Measurements from ENCODE around the gene SMARCC2.

The SMARCC2 gene

GRCh38 chr12:56152756-56153677, 36.3 kb downstream of the SMARCC2 start:
- in situ Hi-C loops (cut with MboI; ENCODE audit: low sequenced_read_pairs): no loop called here

GRCh38 chr12:56152132-56152755, 37.0 kb downstream of the SMARCC2 start, which contains the start of gene MYL6B:
TSS of gene MYL6B (plus strand) at chr12:56152587. CDS start at chr12:56153919, 1,332 bp downstream.
- in situ Hi-C loops (cut with MboI; ENCODE audit: low sequenced_read_pairs): no loop called here

GRCh38 chr12:56151672-56152131, 37.6 kb downstream of the SMARCC2 start:
- in situ Hi-C loops (cut with MboI; ENCODE audit: low sequenced_read_pairs): no loop called here

- in situ Hi-C loops (cut with MboI; ENCODE audit: low sequenced_read_pairs): no loop called here
Measured at GRCh38 chr12:56150563-56150962, 38.7 kb downstream of the SMARCC2 start.

- in situ Hi-C loops (cut with MboI; ENCODE audit: low sequenced_read_pairs): no loop called here
Measured at GRCh38 chr12:56146492-56147460, 42.5 kb downstream of the SMARCC2 start.

- in situ Hi-C loops (cut with MboI; ENCODE audit: low sequenced_read_pairs): no loop called here
Measured at GRCh38 chr12:56145217-56145616, 44.1 kb downstream of the SMARCC2 start.

GRCh38 chr12:56143870-56144269, 45.4 kb downstream of the SMARCC2 start:
- in situ Hi-C loops (cut with MboI; ENCODE audit: low sequenced_read_pairs): no loop called here

GRCh38 chr12:56143217-56143616, 46.1 kb downstream of the SMARCC2 start:
- in situ Hi-C loops (cut with MboI; ENCODE audit: low sequenced_read_pairs): no loop called here

GRCh38 chr12:56141946-56142784, 47.1 kb downstream of the SMARCC2 start:
- in situ Hi-C loops (cut with MboI; ENCODE audit: low sequenced_read_pairs): no loop called here

- in situ Hi-C loops (cut with MboI; ENCODE audit: low sequenced_read_pairs): no loop called here
Measured at GRCh38 chr12:56137853-56138571, 51.3 kb downstream of the SMARCC2 start.

GRCh38 chr12:56134897-56135296, 54.4 kb downstream of the SMARCC2 start:
- in situ Hi-C loops (cut with MboI; ENCODE audit: low sequenced_read_pairs): loop anchor here (5.0 kb wide), 1 partner anchor 32 kb away; no protein-coding TSS in a partner anchor

- in situ Hi-C loops (cut with MboI; ENCODE audit: low sequenced_read_pairs): loop anchor here (5.0 kb wide), 1 partner anchor 36 kb away; no protein-coding TSS in a partner anchor
Measured at GRCh38 chr12:56130876-56131275, 58.4 kb downstream of the SMARCC2 start.

- in situ Hi-C loops (cut with MboI; ENCODE audit: low sequenced_read_pairs): loop anchor here (5.0 to 10.0 kb wide), 2 partner anchors 37 to 335 kb away; partner anchors contain the start of gene SPRYD4
Measured at GRCh38 chr12:56129942-56130495, 59.3 kb downstream of the SMARCC2 start.

GRCh38 chr12:56129206-56129941, 59.9 kb downstream of the SMARCC2 start:
- in situ Hi-C loops (cut with MboI; ENCODE audit: low sequenced_read_pairs): loop anchor here (10.0 kb wide), 1 partner anchor 335 kb away; the partner anchor contains the start of gene SPRYD4

- in situ Hi-C loops (cut with MboI; ENCODE audit: low sequenced_read_pairs): loop anchor here (10.0 kb wide), 1 partner anchor 336 kb away; the partner anchor contains the start of gene SPRYD4
Measured at GRCh38 chr12:56128670-56129205, 60.5 kb downstream of the SMARCC2 start.

- in situ Hi-C loops (cut with MboI; ENCODE audit: low sequenced_read_pairs): loop anchor here (10.0 kb wide), 1 partner anchor 337 kb away; the partner anchor contains the start of gene SPRYD4
Measured at GRCh38 chr12:56127888-56128669, 61.2 kb downstream of the SMARCC2 start, which contains the start of gene ESYT1. TSS of gene ESYT1 (plus strand) at chr12:56128267. CDS start at chr12:56128320, 53 bp downstream.
